ENCODE measurements around the gene TMOD1.

The TMOD1 gene

GRCh38 chr9:97500263-97500662, 1.2 kb upstream of the TMOD1 start:
- no peak for DNase-seq

GRCh38 chr9:97500765-97501176, 695 bp upstream of the TMOD1 start:
- DNase-seq, result no peak

DNA sequence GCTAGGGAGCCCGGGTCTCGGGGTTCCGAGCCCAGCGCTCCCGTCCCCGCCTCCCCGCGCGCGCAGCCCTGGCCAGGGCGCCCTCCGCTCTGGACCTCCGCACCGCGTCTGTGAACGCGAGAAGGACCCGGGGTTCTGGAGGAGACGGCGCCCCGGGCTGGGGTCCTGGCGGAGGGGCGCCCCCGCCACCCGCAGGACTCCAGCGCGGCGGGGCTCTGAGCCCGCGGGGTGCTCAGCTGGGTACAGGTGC, 431 bp downstream of the TMOD1 start:
- DNase-seq, result no peak

- DNase-seq, result no peak
Observed at GRCh38 chr9:97502222-97502983, 937 bp downstream of the TMOD1 start.

- no peak for DNase-seq
Observed at GRCh38 chr9:97502984-97503861, 1.8 kb downstream of the TMOD1 start.

DNA sequence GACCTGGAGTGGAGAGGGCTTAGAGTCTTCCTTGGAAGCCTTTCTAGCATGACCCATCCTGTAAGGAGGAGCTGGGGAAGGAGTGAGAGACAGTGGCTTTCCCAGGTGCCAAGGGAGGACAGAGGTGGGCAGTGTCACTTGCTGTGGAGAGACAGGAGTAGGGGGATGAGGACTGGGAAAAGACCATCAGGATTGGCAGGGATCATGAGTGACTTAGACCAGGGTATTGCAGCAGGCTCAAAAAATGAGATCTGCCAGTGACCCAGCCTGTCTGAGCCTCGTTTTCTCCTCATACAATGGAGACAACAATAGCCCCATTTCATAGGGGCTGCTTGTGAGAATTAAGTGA, 2.4 kb downstream of the TMOD1 start:
- DNase-seq, result no peak

GRCh38 chr9:97504381-97505216, 3.1 kb downstream of the TMOD1 start:
- DNase-seq, result no peak

- DNase-seq, result no peak
Observed at GRCh38 chr9:97505845-97506244, 4.4 kb downstream of the TMOD1 start.

- DNase-seq, result no peak
Observed at GRCh38 chr9:97506306-97506705, 4.8 kb downstream of the TMOD1 start.

- DNase-seq, result no peak
Observed at GRCh38 chr9:97506787-97507186, 5.3 kb downstream of the TMOD1 start.

GRCh38 chr9:97507428-97507984, 6.0 kb downstream of the TMOD1 start:
- no peak for DNase-seq

GRCh38 chr9:97508852-97509251, 7.4 kb downstream of the TMOD1 start:
- no peak for DNase-seq

GRCh38 chr9:97510797-97511654, 9.6 kb downstream of the TMOD1 start:
- DNase-seq, result no peak

GRCh38 chr9:97511655-97512427, 10.4 kb downstream of the TMOD1 start:
- no peak for DNase-seq

- DNase-seq, result no peak
Observed at GRCh38 chr9:97512966-97513560, 11.6 kb downstream of the TMOD1 start.

DNA sequence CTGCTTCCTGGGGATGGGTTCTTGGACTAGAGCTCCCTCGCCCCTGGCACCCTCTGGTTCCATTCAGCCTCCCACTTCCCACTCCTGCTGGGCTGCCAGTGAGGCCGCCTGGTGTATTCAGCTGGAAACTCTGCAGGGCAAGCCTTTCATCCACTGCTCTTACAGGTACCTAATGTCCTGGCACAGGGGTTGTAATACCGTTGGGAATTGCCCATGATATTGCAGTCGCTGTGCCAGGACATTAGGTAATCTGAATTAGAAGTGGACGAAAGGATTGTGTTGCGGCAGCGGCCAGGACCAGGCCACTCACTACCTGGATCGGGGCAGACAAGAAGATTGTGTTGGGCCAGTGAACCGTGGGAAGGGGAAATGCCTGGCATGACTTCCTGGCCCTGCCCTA, 13.1 kb downstream of the TMOD1 start:
- no peak for DNase-seq

DNA sequence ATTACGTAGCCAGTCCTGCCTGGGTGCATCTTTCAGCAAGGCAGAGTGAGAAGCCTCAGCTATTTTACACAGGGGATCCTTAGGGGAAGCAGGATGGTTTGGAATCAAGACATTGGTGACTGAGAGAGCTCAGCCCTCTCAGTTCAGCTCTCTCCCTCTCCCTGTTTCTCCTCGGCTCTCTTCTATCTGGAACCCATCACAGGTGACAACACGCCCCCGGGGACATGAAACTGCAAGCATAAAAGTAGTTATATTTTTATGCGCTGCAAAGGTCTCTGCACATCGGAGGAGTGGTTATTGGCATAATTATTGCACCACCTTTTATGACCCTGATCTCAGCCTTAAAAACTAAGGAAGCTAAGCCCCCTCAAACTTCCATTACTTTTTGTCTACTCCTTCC, 14.2 kb downstream of the TMOD1 start:
- DNase-seq, result no peak

- no peak for DNase-seq
Observed at GRCh38 chr9:97516111-97516510, 14.6 kb downstream of the TMOD1 start.

GRCh38 chr9:97517331-97518089, 16.0 kb downstream of the TMOD1 start:
- DNase-seq, result no peak

GRCh38 chr9:97518166-97518908, 16.9 kb downstream of the TMOD1 start:
- DNase-seq, result no peak
